Stimulated activated memory B cell treated with anti-CD40 and anti-IgM and Interleukin-4, amounts not matched to agents 10 μg/mL and 1 μg/mL and 100 μg/mL, for 72 hours (primary cell): ENCODE data around the gene DTD2.
"Not testable (repeated sequence)": the region's sequence is repeated elsewhere in the genome, so short reads cannot be mapped to it uniquely, and the experiment has no call there.

Source experiments
- ATAC-seq: fragments of 150-1000 bp; cut with Tn5 transposase; 2 replicates; pipeline ENCODE4 v1.10.0; 2021
- H3K27ac Mint-ChIP-seq: one replicate; pipeline ENCODE4 v1.8.0; 2022; ENCODE audit warnings: mild to moderate bottlenecking, mixed read lengths
- H3K27me3 Mint-ChIP-seq: one replicate; pipeline ENCODE4 v1.8.0; 2022; ENCODE audit warnings: mixed read lengths
- H3K36me3 Mint-ChIP-seq: one replicate; pipeline ENCODE4 v1.8.0; 2022; ENCODE audit warnings: mixed read lengths
- H3K4me1 Mint-ChIP-seq: one replicate; pipeline ENCODE4 v1.8.0; 2022; ENCODE audit warnings: mixed read lengths
- H3K4me3 Mint-ChIP-seq: one replicate; pipeline ENCODE4 v1.8.0; 2022; ENCODE audit warnings: mild to moderate bottlenecking, moderate library complexity, mixed read lengths
- H3K9me3 Mint-ChIP-seq: one replicate; pipeline ENCODE4 v1.8.0; 2022; ENCODE audit warnings: mixed read lengths

The DTD2 gene

DNA sequence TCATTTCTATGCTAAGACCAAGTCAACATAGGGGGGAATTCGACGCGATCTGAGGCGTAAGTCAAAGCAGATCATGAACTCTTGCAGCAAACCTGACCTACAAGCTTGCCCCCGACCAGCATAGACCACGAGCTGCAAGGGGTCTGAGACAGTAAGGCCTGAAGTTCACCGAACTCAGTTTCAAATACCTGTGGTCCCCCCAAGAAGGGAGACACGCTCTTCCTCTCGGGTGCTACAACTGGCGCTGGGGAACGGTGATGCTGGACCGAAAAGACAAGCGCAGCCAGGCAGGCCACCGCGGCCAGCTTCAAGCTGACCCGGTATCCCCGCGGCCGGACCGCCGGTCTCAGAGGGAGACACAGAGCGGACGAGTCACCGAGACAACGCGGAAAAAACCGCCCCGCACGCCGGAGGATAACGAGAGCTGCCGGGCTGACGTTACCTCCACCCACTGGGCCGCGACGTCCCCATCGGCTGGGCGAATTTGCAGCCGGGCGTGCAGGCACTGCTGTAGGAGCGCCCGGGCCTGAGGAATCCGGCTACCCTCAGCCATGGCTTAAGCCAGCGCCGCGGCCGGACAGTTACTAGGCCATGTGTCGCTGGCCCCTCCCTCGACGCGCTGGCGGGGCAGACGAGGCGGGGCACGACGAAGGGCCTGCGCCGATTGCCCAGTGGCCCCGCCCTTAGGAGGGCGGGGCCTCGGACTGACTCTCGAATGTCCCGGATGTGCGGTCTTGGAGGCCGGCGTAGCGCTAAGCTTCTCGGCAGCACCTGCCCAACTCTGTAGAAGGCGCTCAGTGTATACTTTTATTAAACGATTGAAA is at the start of gene DTD2:
DTD2 (minus strand) TSS at position 666 of the 824 bp plus-strand sequence; CDS start at position 553, 113 bp downstream.
- Mint-ChIP-seq H3K27me3 (no peaks in the 10 kb centered on the region), H3K4me3 (peak within 1 kb of the TSS; percentile 98), H3K27ac (peak within 1 kb of the TSS; percentile 97), H3K4me1 (peaks cover 26% of the 10 kb centered on the region), H3K36me3 (no peaks in the 10 kb centered on the region), H3K9me3 (no peaks in the 10 kb centered on the region)
- ATAC-seq: peak; percentile 100

DNA sequence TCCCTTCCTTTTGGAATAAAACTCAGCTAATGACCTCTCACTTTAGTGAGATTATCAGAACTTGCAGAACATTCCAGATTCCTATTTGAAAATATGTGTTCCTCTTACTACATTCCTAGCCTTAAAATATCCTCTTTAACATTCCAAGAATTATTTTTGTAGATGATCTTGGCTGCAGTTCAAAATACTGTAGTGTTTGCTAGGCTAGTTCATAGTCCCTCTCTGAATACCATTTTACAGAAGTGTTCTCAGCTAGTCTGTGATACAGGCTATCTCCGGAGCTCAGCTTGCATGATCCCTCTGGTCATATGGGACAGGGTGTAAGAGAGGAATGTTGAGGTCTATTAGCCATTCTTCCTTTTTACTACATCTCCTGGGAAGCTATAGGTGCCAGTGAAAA is 48.1 kb upstream of the DTD2 start:
- Mint-ChIP-seq H3K27ac (no peak overlapping the region), H3K36me3 (no peaks in the 10 kb centered on the region), H3K9me3 (no peaks in the 10 kb centered on the region), H3K4me1 (no peaks in the 10 kb centered on the region), H3K4me3 (no peak overlapping the region), H3K27me3 (no peaks in the 10 kb centered on the region)
- ATAC-seq: no peak

DNA sequence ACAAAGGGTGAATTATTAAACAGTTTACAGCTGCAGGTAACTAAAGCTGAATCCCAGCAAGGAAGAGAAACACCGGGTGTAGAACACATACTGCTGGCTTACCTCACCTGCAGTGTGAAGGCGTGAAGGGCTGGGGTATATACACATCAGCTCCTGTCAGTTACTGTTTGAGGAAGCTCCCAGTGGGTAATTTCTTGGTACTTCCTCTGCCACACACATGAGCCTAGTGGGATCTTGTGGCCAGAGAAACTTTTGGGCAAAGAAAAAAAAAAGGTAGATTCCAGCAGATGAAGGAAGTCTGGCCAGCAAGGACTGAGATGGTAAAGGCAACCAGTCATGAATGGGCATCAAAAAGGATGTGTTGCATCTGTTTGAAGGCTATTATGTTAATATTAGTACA is 44.6 kb upstream of the DTD2 start:
- ATAC-seq: no peak
- no peaks in the 10 kb centered on the region for H3K36me3 Mint-ChIP-seq
- H3K4me1 Mint-ChIP-seq: no peaks in the 10 kb centered on the region
- H3K27me3 Mint-ChIP-seq: peaks cover 6% of the 10 kb centered on the region
- no peak overlapping the region for H3K4me3 Mint-ChIP-seq
- H3K27ac Mint-ChIP-seq: no peak overlapping the region
- peaks cover 6% of the 10 kb centered on the region for H3K9me3 Mint-ChIP-seq

DNA sequence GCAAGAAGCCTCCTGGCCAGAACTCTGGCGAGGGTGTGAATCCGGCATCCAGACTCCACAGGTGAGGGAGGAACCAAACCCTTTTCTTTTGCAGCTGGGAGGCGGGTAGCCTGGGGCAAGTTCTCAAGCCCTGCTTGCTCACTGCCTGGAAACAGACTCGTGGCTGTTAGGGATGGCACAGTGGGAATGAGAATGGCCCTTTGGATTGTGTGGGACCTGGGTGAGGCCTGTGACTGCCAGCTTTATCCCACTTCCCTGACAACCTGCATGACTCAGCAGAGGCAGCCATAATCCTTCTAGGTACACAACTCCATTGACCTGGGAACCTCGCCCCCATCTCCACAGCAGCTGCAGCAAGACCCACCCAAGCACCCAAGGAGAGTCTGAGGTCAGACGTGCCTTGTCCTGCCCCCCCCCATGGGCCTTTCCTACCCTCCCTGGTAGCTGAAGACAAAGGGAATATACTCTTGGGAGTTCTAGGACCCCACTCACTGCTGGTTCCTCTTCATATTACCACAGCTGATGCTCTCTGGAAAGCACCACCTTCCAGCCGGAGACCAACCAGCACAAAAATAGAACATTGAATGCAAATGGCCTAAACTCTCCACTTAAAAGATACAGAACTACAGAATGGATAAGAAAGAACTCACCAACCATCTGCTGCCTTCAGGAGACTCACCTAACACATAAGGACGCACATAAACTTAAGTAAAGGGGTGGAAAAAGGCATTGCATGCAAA is 35.6 kb upstream of the DTD2 start:
- ATAC-seq: no peak
- Mint-ChIP-seq H3K27me3 (peaks cover 6% of the 10 kb centered on the region), H3K4me3 (peak overlapping the region; percentile 9), H3K27ac (no peak overlapping the region), H3K9me3 (no peaks in the 10 kb centered on the region), H3K4me1 (peaks cover 55% of the 10 kb centered on the region), H3K36me3 (no peaks in the 10 kb centered on the region)

DNA sequence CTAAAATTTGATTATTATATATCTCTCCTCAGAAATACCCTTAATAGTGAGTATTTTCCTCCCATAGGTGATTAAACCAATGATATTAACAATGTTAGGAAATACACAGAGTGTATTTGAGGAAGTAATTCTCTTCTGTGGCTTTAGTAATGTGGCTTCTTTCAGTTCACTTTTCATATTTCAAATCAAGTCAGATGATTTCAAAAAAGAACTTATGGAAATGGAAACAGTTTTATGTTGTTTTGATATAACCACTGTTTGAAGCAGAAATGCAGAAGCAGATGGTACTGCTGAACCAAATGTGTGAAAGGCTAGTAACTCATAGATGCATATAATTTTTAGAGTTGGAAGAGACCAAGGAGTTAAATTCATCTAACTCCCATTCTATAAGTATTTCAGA is 32.4 kb upstream of the DTD2 start:
- peak; percentile 87 for ATAC-seq
- no peaks in the 10 kb centered on the region for H3K9me3 Mint-ChIP-seq
- no peak overlapping the region for H3K27ac Mint-ChIP-seq
- no peak overlapping the region for H3K4me3 Mint-ChIP-seq
- peaks cover 69% of the 10 kb centered on the region for H3K4me1 Mint-ChIP-seq
- H3K27me3 Mint-ChIP-seq: no peaks in the 10 kb centered on the region
- no peaks in the 10 kb centered on the region for H3K36me3 Mint-ChIP-seq

DNA sequence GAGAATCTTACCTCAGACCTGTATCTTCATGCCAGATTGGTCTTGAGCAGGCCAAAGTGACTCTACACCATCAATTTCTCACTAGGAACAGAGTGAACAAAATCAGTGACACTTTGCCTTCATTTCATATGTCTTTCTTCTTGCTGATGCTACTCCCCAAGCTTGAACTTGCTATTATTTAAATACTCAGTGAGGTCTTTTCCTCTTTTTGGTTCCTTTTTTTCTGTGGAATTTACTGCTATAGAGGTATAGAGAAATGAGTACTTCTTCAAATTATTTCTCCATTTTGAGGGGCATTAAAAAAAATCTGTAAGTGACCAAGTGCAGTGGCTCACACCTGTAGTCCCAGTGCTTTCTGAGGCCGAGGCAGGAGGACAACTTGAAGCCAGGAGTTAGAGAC is 30.6 kb upstream of the DTD2 start, which contains the start of gene GPR33:
GPR33 (minus strand) TSS at position 154 of the 400 bp plus-strand sequence. CDS start 4,074 bp downstream, outside the sequence.
- H3K4me1 Mint-ChIP-seq: peaks cover 52% of the 10 kb centered on the region
- no peaks in the 10 kb centered on the region for H3K27me3 Mint-ChIP-seq
- peak; percentile 27 for ATAC-seq
- no peak within 1 kb of the TSS for H3K4me3 Mint-ChIP-seq
- no peaks in the 10 kb centered on the region for H3K36me3 Mint-ChIP-seq
- H3K9me3 Mint-ChIP-seq: no peaks in the 10 kb centered on the region
- H3K27ac Mint-ChIP-seq: peak within 1 kb of the TSS; percentile 44

DNA sequence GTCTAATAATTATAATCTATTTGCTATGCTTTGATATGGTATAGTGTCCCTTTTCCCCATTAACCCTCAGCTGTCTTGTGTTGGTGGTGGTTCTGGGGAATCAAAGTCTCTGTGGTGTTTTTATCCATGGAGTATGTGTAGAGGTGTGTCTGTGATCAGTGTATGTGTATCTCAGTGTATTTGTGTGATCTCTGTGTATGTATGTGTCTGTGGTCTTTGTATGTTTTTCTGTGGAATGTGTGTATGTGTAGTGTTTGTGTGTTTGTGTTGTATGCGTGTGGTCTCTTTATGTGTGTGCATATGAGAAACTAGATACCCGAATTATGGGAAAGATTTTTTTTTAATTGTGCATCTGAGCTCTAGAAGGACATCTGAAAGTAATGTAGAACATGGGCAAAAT is 29.5 kb upstream of the DTD2 start:
- no peak for ATAC-seq
- H3K4me3 Mint-ChIP-seq: no peak overlapping the region
- H3K9me3 Mint-ChIP-seq: no peaks in the 10 kb centered on the region
- H3K27me3 Mint-ChIP-seq: no peaks in the 10 kb centered on the region
- no peak overlapping the region for H3K27ac Mint-ChIP-seq
- H3K36me3 Mint-ChIP-seq: no peaks in the 10 kb centered on the region
- peaks cover 44% of the 10 kb centered on the region for H3K4me1 Mint-ChIP-seq

DNA sequence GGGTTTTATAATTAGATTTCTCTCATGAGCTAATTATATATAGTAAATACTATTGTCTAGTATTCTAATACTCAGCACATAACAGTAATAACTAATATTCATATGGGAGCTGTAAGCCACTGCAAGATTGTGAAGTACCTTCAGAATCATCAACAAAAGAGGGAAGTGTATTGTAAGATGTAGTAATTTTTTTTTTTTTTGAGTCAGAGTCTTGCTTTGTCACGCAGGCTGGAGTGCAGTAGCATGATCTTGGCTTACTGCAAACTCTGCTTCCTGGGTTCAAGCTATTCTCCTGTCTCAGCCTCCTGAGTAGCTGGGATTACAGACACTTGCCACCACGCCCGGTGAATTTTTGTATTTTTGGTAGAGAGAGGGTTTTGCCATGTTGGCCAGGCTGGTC is 27.4 kb upstream of the DTD2 start:
- H3K9me3 Mint-ChIP-seq: no peaks in the 10 kb centered on the region
- peak; percentile 59 for ATAC-seq
- H3K27ac Mint-ChIP-seq: no peak overlapping the region
- H3K4me1 Mint-ChIP-seq: peaks cover 30% of the 10 kb centered on the region
- H3K36me3 Mint-ChIP-seq: no peaks in the 10 kb centered on the region
- no peaks in the 10 kb centered on the region for H3K27me3 Mint-ChIP-seq
- H3K4me3 Mint-ChIP-seq: no peak overlapping the region

DNA sequence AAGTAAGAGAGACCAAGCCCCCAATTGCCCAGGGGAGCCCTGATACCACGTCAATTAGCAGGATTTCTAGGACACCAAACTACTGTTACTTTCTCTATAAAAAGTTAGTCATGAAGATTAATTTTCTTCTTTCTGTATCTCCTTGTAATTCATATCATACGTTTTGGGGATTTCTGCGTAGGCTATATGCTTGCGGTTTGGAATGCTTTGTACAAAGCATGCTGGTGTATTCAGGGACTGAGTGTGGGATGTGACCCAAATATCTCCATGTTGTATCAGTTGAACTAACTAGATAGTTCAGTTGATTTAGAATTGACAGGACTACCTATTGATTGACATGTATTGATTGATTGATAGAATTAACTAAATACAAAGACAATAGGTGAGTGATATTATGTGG is 22.9 kb upstream of the DTD2 start:
- Mint-ChIP-seq H3K27ac (no peak overlapping the region), H3K36me3 (no peaks in the 10 kb centered on the region), H3K4me1 (no peaks in the 10 kb centered on the region), H3K27me3 (no peaks in the 10 kb centered on the region), H3K4me3 (no peak overlapping the region), H3K9me3 (peaks cover 3% of the 10 kb centered on the region)
- ATAC-seq: no peak

DNA sequence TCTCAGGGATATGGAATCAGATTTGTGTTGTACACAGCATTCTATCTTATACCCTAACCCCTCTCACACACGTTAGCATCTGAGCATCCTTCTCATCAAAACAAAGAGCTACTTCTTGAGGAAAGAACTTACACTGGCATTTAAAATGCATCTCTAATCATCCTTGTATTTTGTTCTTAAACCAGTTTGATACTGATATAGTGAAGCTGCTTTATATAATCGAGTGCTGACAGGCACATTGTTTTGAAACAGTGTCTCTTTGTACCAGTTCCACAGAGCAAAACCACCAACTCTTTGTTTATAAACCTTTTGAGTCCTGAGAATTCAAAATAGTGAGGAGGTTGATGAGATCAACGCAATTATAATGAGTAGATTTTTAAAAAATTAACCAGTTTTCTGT is 21.7 kb upstream of the DTD2 start:
- H3K27ac Mint-ChIP-seq: no peak overlapping the region
- no peaks in the 10 kb centered on the region for H3K4me1 Mint-ChIP-seq
- H3K27me3 Mint-ChIP-seq: no peaks in the 10 kb centered on the region
- peaks cover 3% of the 10 kb centered on the region for H3K9me3 Mint-ChIP-seq
- no peak overlapping the region for H3K4me3 Mint-ChIP-seq
- no peak for ATAC-seq
- H3K36me3 Mint-ChIP-seq: no peaks in the 10 kb centered on the region

DNA sequence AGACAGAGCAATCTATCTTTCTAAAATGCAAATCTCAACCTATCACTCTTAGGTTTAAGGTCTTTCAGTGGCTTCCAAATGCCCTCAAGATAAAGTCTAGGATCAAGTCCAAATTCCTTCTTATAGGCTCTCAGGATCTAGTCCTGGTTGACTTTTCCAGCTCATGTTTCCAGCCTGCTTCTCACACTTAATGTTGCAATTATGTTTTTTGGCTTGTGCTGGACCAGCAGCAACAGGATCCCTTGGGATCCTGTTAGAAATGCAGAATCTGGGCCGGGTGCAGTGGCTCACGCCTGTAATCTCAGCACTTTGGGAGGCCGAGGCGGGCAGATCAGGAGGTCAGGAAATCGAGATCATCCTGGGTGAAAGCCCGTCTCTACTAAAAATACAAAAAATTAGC is 19.9 kb upstream of the DTD2 start:
- Mint-ChIP-seq H3K27ac (no peak overlapping the region), H3K4me3 (no peak overlapping the region), H3K36me3 (no peaks in the 10 kb centered on the region), H3K4me1 (no peaks in the 10 kb centered on the region), H3K9me3 (peaks cover 3% of the 10 kb centered on the region), H3K27me3 (no peaks in the 10 kb centered on the region)
- ATAC-seq: no peak

DNA sequence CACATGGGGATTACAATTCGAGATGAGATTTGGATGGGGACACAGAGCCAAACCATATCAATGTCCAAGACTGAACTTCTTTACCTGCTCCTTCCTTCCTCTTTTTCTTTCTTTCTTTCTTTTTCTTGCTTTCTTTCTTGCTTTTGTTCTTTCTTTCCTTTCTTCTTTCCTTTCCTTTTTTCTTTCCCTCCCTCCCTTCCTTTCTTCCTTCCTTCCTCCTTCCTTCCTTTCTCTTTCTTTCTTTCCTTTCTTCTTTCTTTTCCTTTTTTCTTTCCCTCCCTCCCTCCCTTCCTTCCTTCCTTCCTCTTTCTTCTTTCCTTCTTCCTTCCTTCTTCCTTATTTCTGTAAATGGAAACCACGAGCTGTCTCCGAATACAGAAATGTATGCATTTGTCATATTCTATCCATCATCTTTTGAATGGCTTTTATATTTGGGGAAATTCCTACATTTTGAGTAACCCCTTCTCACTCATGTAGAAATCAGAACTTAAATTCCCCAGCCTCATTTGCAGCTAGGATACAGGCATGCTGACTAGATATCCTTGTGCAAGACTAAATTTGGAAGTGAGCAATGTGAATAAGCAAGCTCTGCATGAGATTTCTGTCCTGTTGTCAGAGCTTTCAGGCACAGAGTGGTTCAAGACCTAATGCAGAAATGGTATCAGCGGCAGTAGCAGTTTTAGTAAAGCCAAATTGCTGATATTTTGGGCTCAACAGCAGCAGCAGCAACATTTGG is 19.0 kb upstream of the DTD2 start:
- Mint-ChIP-seq H3K36me3 (no peaks in the 10 kb centered on the region), H3K27me3 (no peaks in the 10 kb centered on the region), H3K4me3 (no peak overlapping the region), H3K27ac (no peak overlapping the region), H3K9me3 (peaks cover 3% of the 10 kb centered on the region), H3K4me1 (no peaks in the 10 kb centered on the region)
- ATAC-seq: no peak

DNA sequence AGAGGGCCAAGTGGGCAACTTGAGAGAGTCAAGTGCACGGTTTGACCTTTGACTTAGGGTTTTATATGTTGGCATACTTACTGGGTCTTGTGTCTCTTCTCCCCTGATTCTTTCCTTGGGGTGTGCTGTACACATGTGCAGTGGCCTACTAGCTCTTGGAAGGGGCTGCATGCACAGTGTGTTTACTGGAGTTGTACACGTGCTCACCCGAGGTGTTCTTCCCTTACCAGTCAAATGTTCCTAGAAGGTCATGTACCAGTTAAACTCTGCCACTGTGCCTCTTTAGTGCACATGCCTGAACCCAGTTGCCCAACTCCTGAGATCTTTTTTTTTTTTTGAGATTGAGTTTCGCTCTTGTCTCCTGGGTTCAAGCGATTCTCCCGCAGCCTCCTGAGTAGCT is 9.2 kb upstream of the DTD2 start:
- H3K4me1 Mint-ChIP-seq: peaks cover 6% of the 10 kb centered on the region
- ATAC-seq: no peak
- no peaks in the 10 kb centered on the region for H3K9me3 Mint-ChIP-seq
- no peak overlapping the region for H3K4me3 Mint-ChIP-seq
- no peak overlapping the region for H3K27ac Mint-ChIP-seq
- H3K36me3 Mint-ChIP-seq: no peaks in the 10 kb centered on the region
- no peaks in the 10 kb centered on the region for H3K27me3 Mint-ChIP-seq

DNA sequence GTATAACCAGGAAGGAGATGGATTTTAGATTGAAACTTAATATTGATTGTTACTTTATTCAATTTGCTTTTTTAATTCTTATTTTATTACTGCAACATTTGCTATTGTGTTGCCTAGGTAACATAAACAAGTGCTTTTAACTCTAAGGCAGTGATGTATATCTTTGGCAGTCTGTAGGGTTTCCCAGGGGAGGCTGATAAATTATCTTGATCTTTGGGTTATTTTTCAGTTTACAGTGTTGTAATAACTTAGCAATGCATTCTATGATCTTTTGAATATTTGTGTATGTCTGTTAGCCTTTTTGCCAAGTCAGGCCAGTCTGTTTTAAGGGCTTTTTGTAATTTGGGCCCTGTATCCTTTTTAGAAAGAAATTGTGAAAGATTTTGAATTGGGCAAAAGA is 7.8 kb upstream of the DTD2 start:
- H3K27ac Mint-ChIP-seq: no peak overlapping the region
- H3K4me3 Mint-ChIP-seq: no peak overlapping the region
- peaks cover 10% of the 10 kb centered on the region for H3K4me1 Mint-ChIP-seq
- no peaks in the 10 kb centered on the region for H3K9me3 Mint-ChIP-seq
- no peak for ATAC-seq
- H3K27me3 Mint-ChIP-seq: no peaks in the 10 kb centered on the region
- H3K36me3 Mint-ChIP-seq: no peaks in the 10 kb centered on the region

DNA sequence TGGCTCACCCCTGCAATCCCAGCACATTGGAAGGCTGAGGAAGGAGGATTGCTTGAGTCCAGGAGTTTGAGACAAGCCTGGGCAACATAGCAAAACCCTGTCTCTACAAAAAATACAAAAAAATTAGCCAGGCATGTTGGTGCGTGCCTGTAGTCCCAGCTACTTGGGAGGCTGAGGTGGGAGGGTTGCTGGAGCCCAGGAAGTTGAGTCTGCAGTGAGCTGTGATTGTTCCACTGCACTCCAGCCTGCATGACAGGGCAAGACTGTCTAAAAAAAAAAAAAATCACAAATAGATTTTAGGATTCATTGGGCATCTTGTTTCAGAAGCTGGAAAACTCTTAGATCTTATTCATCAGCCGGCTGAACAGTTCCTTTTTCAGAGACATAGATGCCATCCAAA is 5.1 kb upstream of the DTD2 start:
- H3K4me1 Mint-ChIP-seq: peaks cover 10% of the 10 kb centered on the region
- H3K27me3 Mint-ChIP-seq, H3K36me3 Mint-ChIP-seq, H3K4me3 Mint-ChIP-seq, ATAC-seq, H3K27ac Mint-ChIP-seq, H3K9me3 Mint-ChIP-seq: not testable (repeated sequence)
